ENCODE data around the gene CRYBA4. TPM values are rescaled to one million over a fixed set of nuclear protein-coding genes. Genes with fewer than 3 reads are reported as not detected.

CRYBA4 gene
- not detected for total RNA-seq

- DNase-seq: no peak
- Histone ChIP-seq H3K36me3 (no peaks in the 10 kb centered on the region), H3K4me1 (no peaks in the 10 kb centered on the region), H3K9me3 (no peaks in the 10 kb centered on the region), H3K27ac (no peak within 1 kb of the TSS), H3K27me3 (no peaks in the 10 kb centered on the region), H3K4me3 (no peak within 1 kb of the TSS)
- TF ChIP-seq POLR2A (IDR thresholded peaks at IDR 0.05) (no peak), CTCF (IDR thresholded peaks at IDR 0.05) (no peak)
Measured at GRCh38 chr22:26621663-26622062, at the start of gene CRYBA4. Gene CRYBA4 (plus strand): TSS chr22:26621963. CDS start chr22:26622597, 634 bp downstream.

- no peak overlapping the region for H3K4me3 ChIP-seq
- H3K4me1 ChIP-seq: peaks cover 0 to 14% (median 0%) of the 10 kb centered on the region in 4 donors
- peak overlapping the region in 2 of 4 donors; percentile 25 to 31 for H3K27ac ChIP-seq
- DNase-seq: peak in 2 of 3 donors; percentile 30 to 62
- no peaks in the 10 kb centered on the region for H3K9me3 ChIP-seq
- H3K36me3 ChIP-seq: no peaks in the 10 kb centered on the region
- no peak for TF ChIP-seq POLR2A (IDR thresholded peaks at IDR 0.05)
- TF ChIP-seq CTCF (IDR thresholded peaks at IDR 0.05): no peak
- no peaks in the 10 kb centered on the region for H3K27me3 ChIP-seq
Measured at GRCh38 chr22:26573026-26573662, 48.6 kb upstream of the CRYBA4 start.

GRCh38 chr22:26574001-26574723, 47.6 kb upstream of the CRYBA4 start:
- DNase-seq: no peak
- Histone ChIP-seq H3K27me3 (no peaks in the 10 kb centered on the region), H3K27ac (peak overlapping the region in 1 of 4 donors; percentile 39), H3K9me3 (no peaks in the 10 kb centered on the region), H3K4me3 (no peak overlapping the region), H3K4me1 (peaks cover 0 to 14% (median 2%) of the 10 kb centered on the region in 4 donors), H3K36me3 (no peaks in the 10 kb centered on the region)
- no peak for TF ChIP-seq POLR2A (IDR thresholded peaks at IDR 0.05)
- no peak for TF ChIP-seq CTCF (IDR thresholded peaks at IDR 0.05)

DNA sequence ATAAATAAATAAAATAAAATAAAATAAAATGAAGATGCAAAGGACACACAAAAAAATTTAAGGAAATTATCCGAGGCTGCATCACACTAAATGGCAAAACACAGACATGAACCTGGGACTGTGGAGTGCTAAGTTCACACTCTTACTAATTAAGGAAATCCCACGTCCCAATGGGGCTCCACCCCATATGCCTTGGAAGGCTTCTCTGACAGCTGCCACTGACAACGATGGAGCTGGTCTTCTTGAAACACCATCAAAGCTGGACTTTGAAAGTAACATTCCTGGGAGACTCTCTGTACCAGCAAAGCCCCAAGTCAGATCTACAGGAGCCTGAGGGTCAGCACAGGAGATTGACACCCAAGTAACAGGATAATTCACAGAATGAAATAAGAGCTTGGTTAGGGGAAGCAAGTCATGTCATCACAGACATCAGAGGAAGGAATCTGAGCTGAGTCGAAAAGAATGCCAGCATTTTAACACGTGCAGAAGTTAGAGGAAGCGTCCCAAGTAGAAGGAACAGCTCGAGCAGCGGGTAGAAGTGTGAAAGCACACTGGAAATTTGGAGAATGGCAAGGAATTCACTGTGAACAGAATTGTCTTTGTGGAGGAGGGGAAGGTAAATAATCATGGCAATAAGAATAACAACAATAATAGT, 45.6 kb upstream of the CRYBA4 start:
- Histone ChIP-seq H3K36me3 (no peaks in the 10 kb centered on the region), H3K9me3 (no peaks in the 10 kb centered on the region), H3K4me1 (peaks cover 0 to 14% (median 9%) of the 10 kb centered on the region in 4 donors), H3K27me3 (no peaks in the 10 kb centered on the region), H3K4me3 (no peak overlapping the region), H3K27ac (no peak overlapping the region)
- TF ChIP-seq CTCF (IDR thresholded peaks at IDR 0.05) (no peak), POLR2A (IDR thresholded peaks at IDR 0.05) (no peak)
- no peak for DNase-seq

GRCh38 chr22:26577081-26577480, 44.7 kb upstream of the CRYBA4 start:
- DNase-seq: no peak
- H3K27me3 ChIP-seq: no peaks in the 10 kb centered on the region
- H3K27ac ChIP-seq: no peak overlapping the region
- no peak overlapping the region for H3K4me3 ChIP-seq
- TF ChIP-seq CTCF (IDR thresholded peaks at IDR 0.05) (no peak), POLR2A (IDR thresholded peaks at IDR 0.05) (no peak)
- peaks cover 0 to 14% (median 9%) of the 10 kb centered on the region in 4 donors for H3K4me1 ChIP-seq
- H3K9me3 ChIP-seq: no peaks in the 10 kb centered on the region
- no peaks in the 10 kb centered on the region for H3K36me3 ChIP-seq

All from Peyer's patch (tissue), 4 donors.